SK-MEL-5 (cell line): ENCODE results near the gene FBRSL1. TPM values are rescaled to one million over a fixed set of nuclear protein-coding genes. Genes with fewer than 3 reads are reported as not detected.
"Not testable (repeated sequence)": the region's sequence is repeated elsewhere in the genome, so short reads cannot be mapped to it uniquely, and the experiment has no call there.

Experiments used
- DNase-seq: peaks from one replicate; pipeline ENCODE4 v3.0.0-alpha.2; 2016; ENCODE audit warnings: low read depth, low spot score
- in situ Hi-C: cut with HindIII; loops from 2 replicates; pipeline ENCODE4 v1.10.0; 2016; ENCODE audit warnings: low sequenced_read_pairs, high pct_unique_total_duplicates, low pct_unique_long_range_greater_than_20kb
- polyA plus RNA-seq, 2 experiments: library from polyadenylated mRNA; depleted of rRNA; stranded (reverse); fragments of >200 nt; gene quantifications; 2 replicates each; pipeline ENCODE4 v1.2.3, GENCODE V29; 2015
- total RNA-seq: library from RNA; depleted of rRNA; stranded (reverse); fragments of >200 nt; shearing (Covaris generic); gene quantifications from 2 replicates; pipeline ENCODE4 v1.2.3, GENCODE V29; 2014; rRNA removed

Gene FBRSL1
- 4.1 and 5.5 TPM in 2 replicates for total RNA-seq
- 40.6 and 52.2 TPM in 2 replicates for polyA plus RNA-seq (2015; cell fraction: cytosol; rRNA removed)
- 75.7 and 87.6 TPM in 2 replicates for polyA plus RNA-seq (2015; cell fraction: nucleus; rRNA removed)

DNA sequence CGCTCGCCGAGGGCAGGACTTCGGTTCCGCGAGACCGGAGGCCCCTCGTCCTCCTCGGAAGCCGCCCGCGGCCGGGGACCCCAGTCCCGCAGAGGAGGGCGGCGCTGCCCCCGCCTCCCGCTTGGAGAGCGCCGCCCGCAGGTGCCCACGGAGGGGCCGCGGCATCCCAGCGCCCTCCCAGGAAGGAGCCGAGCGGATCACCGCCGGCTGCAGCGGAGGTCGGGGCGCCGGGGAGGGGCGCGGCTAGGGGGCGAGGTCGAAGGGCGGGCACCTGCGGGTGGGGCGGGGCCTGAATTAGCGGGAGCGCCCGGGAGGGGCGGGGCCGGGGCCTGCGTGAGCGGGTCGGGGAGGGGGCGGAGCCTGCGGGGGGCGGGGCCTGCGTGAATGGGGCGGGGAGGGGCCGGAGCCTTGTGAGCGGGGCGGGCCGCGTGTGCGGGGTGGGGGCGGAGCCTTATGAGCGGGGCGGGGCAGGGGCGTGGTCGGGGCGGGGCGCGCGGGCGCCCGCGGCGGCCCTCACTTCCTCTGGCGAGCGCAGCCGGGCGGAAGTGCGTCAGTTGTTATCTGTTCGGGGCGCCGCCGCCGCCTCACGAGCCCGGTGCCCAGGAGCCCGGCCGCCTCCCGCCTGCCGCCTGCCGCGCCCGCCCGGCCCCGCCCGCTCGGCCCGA is at the start of gene FBRSL1:
TSS of gene FBRSL1 (plus strand) at position 550 of the 665 bp plus-strand sequence.
- in situ Hi-C loops: no loop called here
- DNase-seq: peak; percentile 85

DNA sequence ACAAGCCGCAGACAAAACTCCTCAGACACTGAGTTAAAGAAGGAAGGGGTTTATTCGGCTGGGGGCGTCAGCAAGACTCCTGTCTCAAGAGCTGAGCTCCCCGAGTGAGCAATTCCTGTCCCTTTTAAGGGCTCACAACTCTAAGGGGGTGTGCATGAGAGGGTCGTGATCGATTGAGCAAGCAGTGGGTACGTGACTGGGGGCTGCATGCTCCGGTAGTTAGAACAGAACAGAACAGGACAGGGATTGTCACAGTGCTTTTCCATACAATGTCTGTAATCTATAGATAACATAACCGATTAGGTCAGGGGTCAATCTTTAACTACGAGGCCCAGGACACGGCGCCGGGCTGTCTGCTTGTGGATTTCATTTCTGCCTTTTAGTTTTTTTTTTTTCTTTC is 49.5 kb upstream of the FBRSL1 start:
- in situ Hi-C loops, DNase-seq: not testable (repeated sequence)

DNA sequence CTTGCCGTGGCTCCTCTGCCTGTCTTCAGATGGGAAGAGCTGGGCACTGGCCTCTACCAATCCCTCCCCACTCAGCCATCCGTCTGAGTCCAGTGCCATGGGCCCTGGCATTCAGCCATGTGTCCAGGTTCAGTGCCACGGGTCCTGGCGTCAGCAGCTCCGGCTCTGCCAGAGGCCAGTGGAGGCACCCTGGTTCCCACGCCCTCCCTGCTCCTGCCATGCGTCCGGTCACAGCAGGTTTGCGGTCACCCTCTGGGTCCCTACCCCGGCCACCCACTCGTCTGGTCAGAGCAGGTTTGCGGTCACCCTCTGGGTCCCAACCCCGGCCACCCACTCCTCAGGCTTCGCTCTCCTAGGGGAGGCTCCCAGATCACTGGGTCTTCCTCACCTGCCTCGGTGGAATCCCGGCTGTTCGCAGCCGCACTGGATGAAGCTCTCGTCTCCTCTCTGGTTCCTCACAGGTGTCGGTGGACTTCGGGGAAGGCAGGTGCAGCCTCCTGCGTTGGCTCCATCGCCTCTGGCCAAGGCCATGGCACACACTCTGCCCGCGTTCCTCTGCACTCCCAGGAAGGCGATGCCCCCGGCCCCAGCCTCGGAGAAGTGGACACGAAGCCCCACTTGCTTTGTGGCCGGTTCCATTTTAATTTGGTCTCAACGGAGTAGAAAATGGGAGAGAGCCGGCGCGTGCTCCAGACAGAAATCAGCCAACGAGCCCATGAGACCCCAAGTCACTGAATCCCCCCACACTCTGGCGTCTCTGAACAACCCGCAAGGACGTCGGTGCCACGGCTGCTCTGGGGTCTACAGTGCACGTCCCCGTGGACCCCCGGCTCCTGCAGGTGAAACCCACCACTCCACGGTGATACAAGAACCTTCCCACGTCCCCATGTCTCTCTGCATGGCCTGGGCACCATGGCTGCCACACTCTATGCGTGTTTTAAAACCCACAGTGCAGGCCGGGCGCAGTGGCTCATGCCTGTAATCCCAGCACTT is 47.8 kb upstream of the FBRSL1 start:
- in situ Hi-C loops: no loop called here
- no peak for DNase-seq

DNA sequence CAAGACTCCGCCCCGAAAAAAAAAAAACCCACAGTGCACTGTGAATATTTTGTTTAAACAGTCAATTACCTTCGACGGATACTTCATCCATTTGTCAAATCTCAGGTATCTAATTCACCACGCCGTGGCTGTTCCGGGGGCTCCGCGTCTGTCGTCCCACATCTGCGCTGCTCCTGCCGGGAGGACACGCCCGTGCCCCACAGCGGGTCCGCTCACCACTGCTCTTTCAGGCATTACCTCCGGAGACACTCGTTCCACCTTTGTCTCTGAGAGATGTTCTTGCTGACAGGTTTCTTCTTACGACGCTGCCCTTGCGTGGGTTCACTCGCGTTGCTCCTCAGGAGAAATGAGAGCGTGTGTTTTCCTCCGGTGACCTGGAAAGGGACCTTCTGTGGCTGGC is 46.9 kb upstream of the FBRSL1 start:
- in situ Hi-C loops: no loop called here

DNA sequence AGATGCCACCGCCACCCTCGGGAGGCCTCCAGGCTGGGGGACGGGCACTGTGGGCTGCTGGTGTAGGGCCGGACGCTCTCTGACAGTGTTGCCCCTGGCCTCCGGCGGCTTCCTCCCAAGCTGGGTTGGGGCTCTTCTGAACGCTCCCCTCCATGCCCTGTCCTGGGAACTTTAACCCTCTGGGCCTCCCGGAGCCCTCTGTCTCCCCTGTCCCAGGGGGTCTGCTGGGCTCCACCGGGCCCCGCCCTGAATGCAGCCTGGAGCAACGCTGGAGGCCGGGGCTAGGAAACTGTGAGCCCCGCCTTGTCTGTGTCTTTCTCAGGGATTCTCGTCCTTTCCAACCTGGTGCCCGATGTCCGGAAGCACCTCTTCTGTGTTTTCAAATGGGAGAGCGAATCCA is 45.7 kb upstream of the FBRSL1 start:
- in situ Hi-C loops: no loop called here
- DNase-seq: no peak

More for the DNA sequence above, 46.9 kb upstream of the FBRSL1 start:
- DNase-seq: no peak

DNA sequence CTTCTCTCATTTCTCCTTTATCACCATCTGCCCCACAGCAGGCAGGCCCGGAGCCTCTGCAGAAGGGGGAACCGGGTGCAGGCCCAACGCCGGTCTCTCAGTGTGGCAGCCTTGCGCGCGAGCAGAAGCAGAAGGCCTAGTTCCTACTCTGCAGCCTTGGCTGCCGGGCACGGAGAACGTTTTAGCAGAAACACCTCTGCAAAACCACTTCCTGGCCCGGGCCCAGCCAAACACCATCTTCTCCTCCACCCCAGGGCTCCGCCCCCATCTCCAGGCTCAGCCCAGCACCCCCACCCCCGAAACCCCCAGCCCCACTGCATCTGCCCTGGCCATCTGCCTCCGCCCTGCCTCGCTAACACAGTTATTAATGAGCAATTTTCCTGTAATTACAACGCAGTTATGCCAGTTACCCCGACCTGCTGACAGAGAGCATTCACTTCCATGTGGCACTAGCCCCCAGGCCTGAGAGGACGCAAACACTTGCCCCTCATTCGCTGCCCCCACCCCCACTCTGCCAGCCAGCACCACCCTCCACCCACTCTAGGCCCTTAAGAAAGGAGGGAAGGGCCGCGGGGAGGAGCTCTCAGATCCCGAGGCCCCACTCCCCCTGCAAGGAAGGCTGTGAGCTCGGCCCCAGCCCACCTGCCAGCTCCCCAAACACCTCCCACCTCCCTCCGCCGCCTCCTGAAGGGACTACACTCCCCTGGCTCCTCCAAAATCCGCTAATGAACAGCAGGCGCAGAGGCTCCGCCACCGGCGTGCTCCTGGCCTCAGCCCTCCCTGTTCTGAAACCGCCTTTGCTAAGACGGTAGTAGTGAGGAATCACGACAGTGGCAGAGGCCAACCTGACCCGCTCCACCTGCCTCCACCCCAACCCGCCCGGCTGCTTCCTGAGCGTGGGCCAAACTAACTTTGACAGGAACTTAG is 44.7 kb upstream of the FBRSL1 start:
- no peak for DNase-seq
- in situ Hi-C loops: no loop called here

DNA sequence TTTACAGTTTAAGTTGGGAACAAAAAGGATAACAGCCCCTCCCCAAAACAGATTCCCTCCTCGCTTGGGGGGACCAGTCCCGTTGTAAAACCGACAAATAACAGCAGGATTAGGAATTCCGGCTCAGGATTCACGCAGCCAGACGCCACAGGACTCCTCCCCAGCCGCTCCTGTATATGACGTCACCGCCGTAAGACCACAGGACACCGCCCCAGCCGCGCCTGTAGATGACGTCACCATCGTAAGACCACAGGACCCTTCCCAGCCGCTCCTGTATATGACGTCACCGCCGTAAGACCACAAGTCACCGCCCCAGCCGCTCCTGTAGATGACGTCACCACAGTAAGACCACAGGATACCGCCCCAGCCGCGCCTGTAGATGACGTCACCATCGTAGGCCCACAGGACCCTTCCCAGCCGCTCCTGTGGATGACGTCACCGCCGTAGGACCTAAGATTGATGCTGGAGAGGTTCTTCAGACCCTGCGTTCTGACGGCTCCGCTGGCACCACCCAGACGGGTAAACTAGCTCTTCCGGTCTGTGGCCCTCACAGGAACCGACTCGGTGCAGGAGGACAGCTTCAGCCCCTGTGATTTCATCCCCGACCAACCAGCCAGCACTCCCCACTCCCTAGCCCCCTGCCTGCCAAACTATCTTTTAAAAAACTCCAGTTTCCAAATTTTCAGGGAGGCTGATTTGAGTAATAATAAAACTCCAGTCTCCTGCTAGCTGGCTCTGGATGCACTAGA is 43.9 kb upstream of the FBRSL1 start:
- DNase-seq: peak; percentile 92
- in situ Hi-C loops: no loop called here

DNA sequence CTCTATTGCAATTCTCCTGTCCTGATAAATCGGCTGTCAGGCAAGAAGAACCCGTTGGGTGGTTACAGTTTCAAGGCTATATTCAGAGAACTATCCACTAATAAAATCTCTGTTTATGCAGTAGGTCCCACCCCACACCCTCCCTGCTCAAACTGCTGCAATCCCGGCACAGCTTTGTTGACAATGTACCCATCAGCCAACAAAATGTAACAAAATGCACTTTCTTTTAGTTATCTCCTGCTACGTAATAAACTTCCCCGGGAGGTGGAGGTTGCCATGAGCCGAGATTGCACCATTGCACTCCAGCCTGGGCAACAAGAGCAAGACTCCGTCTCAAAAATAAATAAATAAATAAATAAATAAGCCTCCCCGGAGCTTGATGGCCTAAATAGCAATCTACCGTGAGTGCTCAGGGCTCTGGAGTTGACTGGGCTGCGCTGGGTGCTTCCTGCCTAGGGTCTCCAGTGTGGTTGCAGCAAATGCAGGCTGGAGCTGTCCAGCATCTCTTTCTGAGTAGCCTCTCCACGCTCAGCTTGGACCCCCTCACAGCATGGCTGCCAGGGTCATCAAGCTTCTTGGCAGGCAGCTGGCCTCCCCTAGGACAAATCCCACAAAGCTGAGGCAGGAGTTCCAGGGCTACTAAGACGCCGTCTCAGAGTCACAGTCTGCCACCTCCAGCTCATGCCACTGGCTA is 43.2 kb upstream of the FBRSL1 start:
- no peak for DNase-seq
- in situ Hi-C loops: no loop called here

DNA sequence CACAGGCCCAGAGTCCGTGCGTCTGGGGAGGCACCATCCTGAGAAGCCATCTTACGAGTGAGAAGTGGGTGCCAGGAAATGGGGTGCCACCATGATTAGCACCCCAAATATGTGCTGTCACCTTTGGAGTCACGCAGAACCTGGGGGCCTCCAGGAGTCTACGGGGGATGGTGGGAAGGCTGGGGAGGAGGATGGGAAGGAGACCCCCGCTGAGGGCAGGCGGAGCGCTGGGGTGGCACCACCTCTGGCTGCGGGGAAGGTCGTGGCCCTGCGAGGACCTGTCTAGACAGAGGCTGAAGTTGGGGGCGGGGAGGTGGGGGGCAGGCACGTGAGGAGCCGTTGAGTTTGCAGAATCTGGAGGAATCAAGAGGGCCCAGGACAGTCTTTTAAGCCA is 42.6 kb upstream of the FBRSL1 start:
- DNase-seq: no peak
- in situ Hi-C loops: no loop called here

DNA sequence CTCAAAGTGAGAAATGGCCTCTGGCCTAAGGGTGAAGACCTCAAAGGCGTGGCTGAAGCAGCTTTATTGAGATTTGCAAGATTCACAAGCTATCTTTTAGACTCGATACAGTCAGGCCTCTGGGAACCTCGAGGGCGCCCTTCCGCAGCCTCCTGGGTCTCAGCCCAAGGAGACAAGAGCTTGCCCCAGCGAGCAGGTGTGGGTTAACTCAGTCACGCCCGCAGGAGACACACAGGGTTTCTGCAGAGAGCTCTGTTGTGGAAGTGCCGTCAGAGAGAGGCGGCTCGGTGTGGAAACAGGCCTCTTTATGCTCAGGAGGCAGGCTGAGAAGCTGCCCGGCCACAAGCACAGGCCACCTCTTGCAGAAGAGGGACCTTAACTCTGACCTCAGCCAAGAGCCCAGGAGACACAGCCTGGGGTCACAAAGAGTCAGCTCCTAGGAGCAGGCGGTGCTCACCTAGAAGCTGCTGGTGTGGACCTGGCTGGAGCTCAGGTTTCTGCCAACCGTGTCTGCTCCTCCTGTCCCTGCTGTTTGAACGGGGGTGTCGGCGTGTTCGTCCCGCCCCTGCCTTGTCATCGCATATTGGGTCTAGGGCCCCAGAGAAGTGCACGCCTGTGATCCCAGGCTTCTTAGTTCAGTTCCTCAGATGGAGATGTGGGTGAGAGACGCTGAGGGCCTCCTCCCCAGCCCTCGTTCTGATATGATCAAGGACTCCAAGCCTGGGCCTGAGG is 42.1 kb upstream of the FBRSL1 start:
- no peak for DNase-seq
- in situ Hi-C loops: no loop called here

DNA sequence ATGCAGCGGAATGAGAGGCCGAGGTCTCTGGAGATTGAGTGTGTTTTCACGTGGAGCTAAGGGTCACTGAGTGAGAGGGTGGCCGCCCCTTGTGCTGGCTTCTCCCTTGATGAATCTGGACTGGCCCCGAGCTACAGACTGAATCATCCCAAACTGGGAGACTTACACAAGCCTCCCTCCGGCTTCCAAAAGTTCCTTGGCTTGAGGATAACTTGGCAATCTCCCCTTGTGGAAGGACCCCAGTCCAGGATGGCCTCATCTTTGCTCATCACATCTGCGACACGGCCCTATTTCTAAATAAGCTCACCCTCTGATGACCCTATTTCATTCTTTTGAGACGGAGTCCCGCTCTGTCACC is 41.5 kb upstream of the FBRSL1 start:
- no peak for DNase-seq
- in situ Hi-C loops: no loop called here

DNA sequence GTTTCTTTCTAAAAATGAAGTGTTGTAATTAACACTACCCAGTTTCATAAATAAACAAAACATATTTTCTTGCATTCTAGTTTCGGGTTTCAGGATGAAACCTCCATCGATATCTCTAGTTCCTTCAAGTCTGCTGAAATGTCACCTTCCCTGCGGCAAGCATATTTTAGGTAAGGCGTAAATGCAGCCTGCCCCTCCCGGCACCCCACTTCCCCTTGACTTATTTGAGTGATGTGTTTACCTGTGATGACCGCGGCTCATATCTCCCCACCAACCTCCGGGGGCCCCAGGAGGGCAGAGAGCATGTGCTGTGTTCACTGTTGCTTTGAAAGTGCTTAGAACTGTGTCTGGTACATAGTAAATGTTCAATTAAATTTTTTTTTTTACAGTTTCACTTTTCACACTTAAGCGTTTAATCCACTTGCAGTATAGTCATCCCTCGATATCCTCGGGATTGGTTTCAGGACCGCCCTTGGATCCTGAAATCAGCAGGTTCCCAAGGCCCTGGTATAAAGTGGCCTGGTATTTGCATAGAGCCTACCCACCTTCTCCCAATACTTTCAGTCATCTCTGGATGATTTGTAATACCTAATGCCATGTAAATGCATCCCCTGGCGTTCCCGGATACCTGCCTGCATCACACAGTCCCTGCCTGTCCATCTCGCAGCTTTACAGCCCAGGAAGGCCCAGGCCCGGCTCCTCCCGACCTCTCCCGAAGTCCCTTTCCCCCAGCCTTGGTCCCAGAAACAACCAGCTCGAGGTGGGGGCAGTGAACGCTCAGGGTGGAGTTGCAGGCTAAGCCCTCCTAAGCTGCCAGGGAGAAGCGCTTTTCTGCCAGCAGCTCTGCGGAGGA is 40.2 kb upstream of the FBRSL1 start:
- no peak for DNase-seq
- in situ Hi-C loops: no loop called here

DNA sequence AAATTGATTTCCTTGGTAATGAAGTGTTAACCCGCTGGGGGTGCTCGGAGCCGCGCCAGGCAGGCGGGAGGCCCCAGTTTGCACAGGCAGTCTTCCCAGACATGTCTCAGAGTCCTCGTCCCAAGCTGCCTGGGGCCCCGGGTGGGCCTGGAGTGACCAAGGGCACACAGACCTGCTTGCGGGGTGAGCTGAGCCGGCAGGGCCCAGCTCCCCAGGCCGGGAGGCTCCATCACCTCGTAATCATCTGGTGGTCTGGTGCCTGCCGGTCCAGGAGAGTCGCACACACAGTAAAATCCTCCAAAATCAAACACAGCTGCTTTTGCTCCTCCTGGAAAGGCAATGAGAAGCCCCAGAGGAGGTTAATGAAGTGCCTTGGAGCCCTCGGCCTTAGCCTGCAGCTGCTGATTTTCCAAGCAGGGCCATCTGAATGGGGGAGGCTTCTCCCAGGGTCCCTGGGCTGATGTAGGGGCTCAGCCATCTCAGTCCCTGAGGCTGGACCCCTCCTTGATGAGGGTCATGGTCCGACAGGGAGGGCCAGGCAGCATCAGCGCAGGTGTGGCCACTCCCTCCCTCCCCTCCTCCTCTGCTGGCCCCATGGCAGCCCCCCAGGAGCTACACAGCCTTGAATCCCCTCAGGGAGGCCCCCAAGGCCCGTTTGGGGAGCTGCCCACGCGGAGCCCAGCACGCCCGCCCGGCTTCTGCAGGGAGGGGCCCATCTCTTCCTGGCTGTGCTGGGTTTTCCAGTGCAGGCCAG is 39.4 kb upstream of the FBRSL1 start:
- DNase-seq: no peak
- in situ Hi-C loops: no loop called here

DNA sequence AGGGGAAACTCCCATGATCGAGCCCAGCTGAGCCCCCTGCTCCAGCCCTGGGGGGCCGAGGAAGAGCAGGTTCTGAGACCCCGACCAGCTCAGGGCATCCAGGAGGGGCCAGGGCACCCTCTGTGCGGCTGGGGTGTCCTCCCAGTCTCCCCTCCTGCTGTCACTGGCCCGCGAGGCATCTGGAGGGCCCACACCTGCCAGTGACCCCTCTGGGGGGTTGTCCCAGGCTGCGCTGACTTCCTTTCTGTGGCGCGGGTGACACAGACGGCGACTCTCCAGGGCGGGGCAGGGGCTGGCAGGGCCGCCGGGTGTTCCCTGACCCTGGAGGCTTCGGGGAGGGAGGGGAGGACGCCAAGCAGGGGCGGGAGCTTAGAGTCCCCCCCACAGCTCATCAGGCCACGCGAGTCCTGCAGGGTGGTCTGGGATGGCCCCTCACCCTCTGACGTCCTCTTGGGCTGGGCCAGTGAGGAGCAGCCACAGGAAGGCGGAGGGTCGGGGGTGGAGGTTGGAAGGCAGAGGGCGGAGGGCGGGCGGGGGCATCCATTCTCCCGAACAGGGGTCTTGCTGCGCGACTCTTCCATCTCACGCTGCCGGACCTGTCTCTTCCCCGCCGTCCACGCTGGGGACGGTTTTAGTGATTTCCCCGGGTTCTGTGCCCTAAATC is 38.6 kb upstream of the FBRSL1 start:
- DNase-seq: no peak
- in situ Hi-C loops: no loop called here
